ENCODE results near the gene DAAM2. TPM values are rescaled to one million over a fixed set of nuclear protein-coding genes. Genes with fewer than 3 reads are reported as not detected.

The DAAM2 gene
- total and polyA plus RNA-seq, 2 donors (not counting 3 experiments of a cell fraction or from before 2014, with no cell fraction given), result 0.42 to 0.44 TPM

GRCh38 chr6:39876826-39877225 is 84.7 kb downstream of the DAAM2 start:
- Histone ChIP-seq H3K9me3 (replicated peaks; ENCODE audit: control insufficient read depth, insufficient read depth, low read length) (no peaks in the 10 kb centered on the region), H3K4me3 (replicated peaks in 1 of 3; ENCODE audit: insufficient read depth in 1 of 3, low read depth in 1 of 3, low read length in 3 of 3) (no peak overlapping the region), H3K4me1 (ENCODE audit: control insufficient read depth, extremely low read depth, insufficient read depth, low read length) (no peaks in the 10 kb centered on the region), H3K27me3 (ENCODE audit: control insufficient read depth in 2 of 2, insufficient read depth in 2 of 2, low read length in 2 of 2) (peaks cover 0 to 7% of the 10 kb centered on the region in 2 experiments), H3K79me2 (ENCODE audit: control insufficient read depth, insufficient read depth, low read length) (no peaks in the 10 kb centered on the region), H4K20me1 (replicated peaks; ENCODE audit: control insufficient read depth, extremely low read depth, insufficient read depth, low read length) (no peaks in the 10 kb centered on the region), H3K9me1 (replicated peaks; ENCODE audit: control insufficient read depth, extremely low read depth, insufficient read depth, low read length) (no peaks in the 10 kb centered on the region), H3K36me3 (ENCODE audit: control insufficient read depth in 2 of 2, extremely low read depth in 1 of 2, insufficient read depth in 2 of 2, low read length in 2 of 2) (no peaks in the 10 kb centered on the region), H3K4me2 (ENCODE audit: insufficient read depth, low read length) (no peak overlapping the region), H3K9ac (replicated peaks; ENCODE audit: extremely low read depth, insufficient read depth, low read length) (no peak overlapping the region), H2AFZ (ENCODE audit: low read depth, low read length) (no peak overlapping the region), H3K27ac (ENCODE audit: insufficient read depth, low read depth, low read length) (no peak overlapping the region)
- intact Hi-C loops (cut with micrococcal nuclease), result no loop called here
- CTCF ChIA-PET, result interaction anchor here (0.9 kb wide), 1 partner anchor 11 kb away, joined by 3 read pairs; no protein-coding TSS in a partner anchor
- no peak for FAIRE-seq
- no peak for DNase-seq (ENCODE audit: low read depth, low spot score)
- dilution Hi-C loops (cut with MboI; ENCODE audit: extremely low pct_ligation_motif_present, low sequenced_read_pairs), result no loop called here
- TF ChIP-seq POLR2A (IDR thresholded peaks at IDR 0.05; ENCODE audit: low read depth, low read length) (no peak), MYC (IDR thresholded peaks at IDR 0.05; ENCODE audit: low read depth, low read length) (no peak), POLR2AphosphoS5 (IDR thresholded peaks at IDR 0.05; ENCODE audit: insufficient read depth, low read depth, low read length) (no peak), JUN (IDR thresholded peaks at IDR 0.05; ENCODE audit: borderline replicate concordance, insufficient read depth, insufficient read length, low read depth) (no peak), GATA2 (IDR thresholded peaks at IDR 0.05; ENCODE audit: insufficient read depth, insufficient read length, low read depth, low read length) (no peak), FOS (IDR thresholded peaks at IDR 0.05; ENCODE audit: borderline replicate concordance, insufficient read depth, low read length) (no peak), EZH2 (IDR thresholded peaks at IDR 0.05; ENCODE audit: borderline replicate concordance, low read depth, low read length, severe bottlenecking) (no peak)
- TF ChIP-seq, protein P1, sequence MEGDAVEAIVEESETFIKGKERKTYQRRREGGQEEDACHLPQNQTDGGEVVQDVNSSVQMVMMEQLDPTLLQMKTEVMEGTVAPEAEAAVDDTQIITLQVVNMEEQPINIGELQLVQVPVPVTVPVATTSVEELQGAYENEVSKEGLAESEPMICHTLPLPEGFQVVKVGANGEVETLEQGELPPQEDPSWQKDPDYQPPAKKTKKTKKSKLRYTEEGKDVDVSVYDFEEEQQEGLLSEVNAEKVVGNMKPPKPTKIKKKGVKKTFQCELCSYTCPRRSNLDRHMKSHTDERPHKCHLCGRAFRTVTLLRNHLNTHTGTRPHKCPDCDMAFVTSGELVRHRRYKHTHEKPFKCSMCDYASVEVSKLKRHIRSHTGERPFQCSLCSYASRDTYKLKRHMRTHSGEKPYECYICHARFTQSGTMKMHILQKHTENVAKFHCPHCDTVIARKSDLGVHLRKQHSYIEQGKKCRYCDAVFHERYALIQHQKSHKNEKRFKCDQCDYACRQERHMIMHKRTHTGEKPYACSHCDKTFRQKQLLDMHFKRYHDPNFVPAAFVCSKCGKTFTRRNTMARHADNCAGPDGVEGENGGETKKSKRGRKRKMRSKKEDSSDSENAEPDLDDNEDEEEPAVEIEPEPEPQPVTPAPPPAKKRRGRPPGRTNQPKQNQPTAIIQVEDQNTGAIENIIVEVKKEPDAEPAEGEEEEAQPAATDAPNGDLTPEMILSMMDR (IDR thresholded peaks at IDR 0.05; ENCODE audit: extremely low read depth in 1 of 2, insufficient read depth in 1 of 2, low read depth in 1 of 2, low read length in 2 of 2), result no peak
- TF ChIP-seq, protein P2, sequence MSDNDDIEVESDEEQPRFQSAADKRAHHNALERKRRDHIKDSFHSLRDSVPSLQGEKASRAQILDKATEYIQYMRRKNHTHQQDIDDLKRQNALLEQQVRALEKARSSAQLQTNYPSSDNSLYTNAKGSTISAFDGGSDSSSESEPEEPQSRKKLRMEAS (IDR thresholded peaks at IDR 0.05; ENCODE audit: insufficient read depth, insufficient read length), result no peak
- POLR2A ChIA-PET, result no interaction called here
- no TSS peak for BruUV-seq (replicated peaks)
